Neural cell (in vitro differentiated cells): ENCODE measurements around the gene TRAPPC4. TPM values are rescaled to one million over a fixed set of nuclear protein-coding genes. Genes with fewer than 3 reads are reported as not detected.

ENCODE experiments used
- H2AFZ ChIP-seq: fragments of 200-600, 300-800 bp; sonication (generic), shearing (Covaris generic); 2 replicates; pipeline ENCODE4 v1.6.0; 2014; ENCODE audit warnings: low read depth, mild to moderate bottlenecking, antibody characterized with exemption, low read length, moderate library complexity
- H3F3A ChIP-seq: fragments of 200-600 bp; shearing (Covaris generic); 2 replicates; pipeline ENCODE4 v1.6.1; 2016; ENCODE audit warnings: mild to moderate bottlenecking, moderate library complexity, mixed read lengths, antibody characterized with exemption, low read length; ENCODE audit not compliant: insufficient read depth, poor library complexity, severe bottlenecking
- H3K27ac ChIP-seq: fragments of 200-600, 300-800 bp; sonication (generic), shearing (Covaris generic); 2 replicates; pipeline ENCODE4 v1.5.1; 2014; ENCODE audit warnings: mild to moderate bottlenecking, low read length, moderate library complexity
- H3K27me3 ChIP-seq: fragments of 300-800, 200-600 bp; sonication (generic), shearing (Covaris generic); 2 replicates; pipeline ENCODE4 v1.6.0; 2014; ENCODE audit warnings: mild to moderate bottlenecking, low read depth, low read length, moderate library complexity; ENCODE audit not compliant: insufficient read depth
- H3K36me3 ChIP-seq: fragments of 300-800, 200-600 bp; sonication (generic), shearing (Covaris generic); 2 replicates; pipeline ENCODE4 v1.5.1; 2014; ENCODE audit warnings: mild to moderate bottlenecking, antibody characterized with exemption, low read length, moderate library complexity; ENCODE audit not compliant: insufficient read depth
- H3K4me2 ChIP-seq: fragments of 300-800, 200-600 bp; sonication (generic), shearing (Covaris generic); 2 replicates; pipeline ENCODE4 v1.6.0; 2014; ENCODE audit warnings: mild to moderate bottlenecking, low read length
- H3K4me3 ChIP-seq: fragments of 300-800, 200-600 bp; sonication (generic), shearing (Covaris generic); 2 replicates; pipeline ENCODE4 v1.5.1; 2014; ENCODE audit warnings: mild to moderate bottlenecking, low read length, moderate library complexity
- H3K79me2 ChIP-seq: fragments of 200-600 bp; shearing (Covaris generic); replicated peaks from 2 replicates; pipeline ENCODE4 v1.6.0; 2014; ENCODE audit warnings: mild to moderate bottlenecking, low read length, moderate library complexity; ENCODE audit not compliant: insufficient read depth
- H3K9ac ChIP-seq: fragments of 300-800, 200-600 bp; sonication (generic), shearing (Covaris generic); 2 replicates; pipeline ENCODE4 v1.6.1; 2016; ENCODE audit warnings: mild to moderate bottlenecking, low read length, mixed read lengths
- H3K9me2 ChIP-seq: fragments of 200-600 bp; shearing (Covaris generic); 2 replicates; pipeline ENCODE4 v1.6.1; 2016; ENCODE audit warnings: mild to moderate bottlenecking, low read length, mixed read lengths; ENCODE audit not compliant: insufficient read depth
- H3K9me3 ChIP-seq: fragments of 200-600, 300-800 bp; sonication (generic), shearing (Covaris generic); 2 replicates; pipeline ENCODE4 v1.6.1; 2016; ENCODE audit warnings: mild to moderate bottlenecking, mixed run types, low read length, moderate library complexity, mixed read lengths
- H4K20me1 ChIP-seq: fragments of 200-600 bp; shearing (Covaris generic); 2 replicates; pipeline ENCODE4 v1.6.1; 2016; ENCODE audit warnings: mild to moderate bottlenecking, mixed run types; ENCODE audit not compliant: insufficient read depth
- EP300 ChIP-seq: fragments of 450-650 bp; conservative IDR thresholded peaks from 2 replicates; pipeline ENCODE4 v1.6.1; 2014; ENCODE audit warnings: antibody characterized with exemption, mild to moderate bottlenecking, moderate library complexity; ENCODE audit not compliant: poor library complexity, severe bottlenecking
- EZH2 ChIP-seq: fragments of 200-600, 300-800 bp; shearing (Covaris generic), sonication (generic); IDR thresholded peaks from 2 replicates; pipeline ENCODE4 v1.6.1; 2014; ENCODE audit warnings: antibody characterized with exemption, low read length, borderline replicate concordance, mild to moderate bottlenecking; ENCODE audit not compliant: insufficient read depth, poor library complexity, severe bottlenecking
- MXI1 ChIP-seq: fragments of 450-650 bp; conservative IDR thresholded peaks from 2 replicates; pipeline ENCODE4 v1.6.1; 2014; ENCODE audit warnings: antibody characterized with exemption, mild to moderate bottlenecking; ENCODE audit not compliant: poor library complexity, severe bottlenecking
- POLR2AphosphoS5 ChIP-seq: IDR thresholded peaks from 2 replicates; pipeline ENCODE4 v1.6.1; 2012
- RAD21 ChIP-seq: fragments of 450-650 bp; conservative IDR thresholded peaks from 2 replicates; pipeline ENCODE4 v1.6.1; 2014; ENCODE audit warnings: antibody characterized with exemption, mild to moderate bottlenecking, moderate library complexity
- REST ChIP-seq: IDR thresholded peaks from 2 replicates; pipeline ENCODE4 v1.6.1; 2012; ENCODE audit warnings: borderline replicate concordance
- SMC3 ChIP-seq: fragments of 450-650 bp; conservative IDR thresholded peaks from 2 replicates; pipeline ENCODE4 v1.6.1; 2014; ENCODE audit warnings: antibody characterized with exemption, mild to moderate bottlenecking, moderate library complexity; ENCODE audit not compliant: poor library complexity
- TAF1 ChIP-seq: IDR thresholded peaks from 2 replicates; pipeline ENCODE4 v1.6.1; 2012; ENCODE audit warnings: low read depth
- polyA plus RNA-seq: library from polyadenylated mRNA; depleted of rRNA; stranded (reverse); fragments of >200 nt; gene quantifications from 2 replicates; pipeline ENCODE4 v1.2.3, GENCODE V29; 2014
- TF ChIP-seq, protein P1 (sequence below): fragments of 450-650 bp; IDR thresholded peaks from 2 replicates; pipeline ENCODE4 v1.5.1; 2014; ENCODE audit warnings: antibody characterized with exemption, mild to moderate bottlenecking, moderate library complexity; ENCODE audit not compliant: poor library complexity, severe bottlenecking

Gene TRAPPC4
- polyA plus RNA-seq, 1 donor from 2014 or later: 276 TPM

- no peaks in the 10 kb centered on the region for H3F3A ChIP-seq
- peaks cover 49% of the 10 kb centered on the region for H3K79me2 ChIP-seq
- peaks cover 7% of the 10 kb centered on the region for H3K36me3 ChIP-seq
Measured at GRCh38 chr11:119019996-119020395, 1.4 kb downstream of the TRAPPC4 start.

GRCh38 chr11:119021631-119022030, 3.1 kb downstream of the TRAPPC4 start:
- Histone ChIP-seq H3K36me3 (no peaks in the 10 kb centered on the region), H3K9ac (no peak overlapping the region), H3K9me2 (no peaks in the 10 kb centered on the region), H4K20me1 (no peaks in the 10 kb centered on the region), H3K4me2 (no peak overlapping the region), H3K79me2 (peaks cover 36% of the 10 kb centered on the region), H3F3A (no peaks in the 10 kb centered on the region), H3K27me3 (no peaks in the 10 kb centered on the region), H3K27ac (no peak overlapping the region), H3K4me3 (no peak overlapping the region), H2AFZ (no peak overlapping the region), H3K9me3 (no peaks in the 10 kb centered on the region)
- TF ChIP-seq TAF1: no peak
- TF ChIP-seq REST: no peak
- TF ChIP-seq RAD21: no peak
- no peak for TF ChIP-seq EZH2
- no peak for TF ChIP-seq EP300
- no peak for TF ChIP-seq SMC3
- no peak for TF ChIP-seq POLR2AphosphoS5
- no peak for TF ChIP-seq MXI1

More at GRCh38 chr11:119019996-119020395, 1.4 kb downstream of the TRAPPC4 start:
- peak overlapping the region; percentile 75 for H3K4me3 ChIP-seq
- peak overlapping the region; percentile 92 for H3K4me2 ChIP-seq
- no peak overlapping the region for H2AFZ ChIP-seq
- H3K9me3 ChIP-seq: no peaks in the 10 kb centered on the region
- H4K20me1 ChIP-seq: no peaks in the 10 kb centered on the region
- no peaks in the 10 kb centered on the region for H3K27me3 ChIP-seq
- H3K9ac ChIP-seq: peak overlapping the region; percentile 2
- TF ChIP-seq SMC3: no peak
- TF ChIP-seq MXI1: no peak
- TF ChIP-seq, protein P1, sequence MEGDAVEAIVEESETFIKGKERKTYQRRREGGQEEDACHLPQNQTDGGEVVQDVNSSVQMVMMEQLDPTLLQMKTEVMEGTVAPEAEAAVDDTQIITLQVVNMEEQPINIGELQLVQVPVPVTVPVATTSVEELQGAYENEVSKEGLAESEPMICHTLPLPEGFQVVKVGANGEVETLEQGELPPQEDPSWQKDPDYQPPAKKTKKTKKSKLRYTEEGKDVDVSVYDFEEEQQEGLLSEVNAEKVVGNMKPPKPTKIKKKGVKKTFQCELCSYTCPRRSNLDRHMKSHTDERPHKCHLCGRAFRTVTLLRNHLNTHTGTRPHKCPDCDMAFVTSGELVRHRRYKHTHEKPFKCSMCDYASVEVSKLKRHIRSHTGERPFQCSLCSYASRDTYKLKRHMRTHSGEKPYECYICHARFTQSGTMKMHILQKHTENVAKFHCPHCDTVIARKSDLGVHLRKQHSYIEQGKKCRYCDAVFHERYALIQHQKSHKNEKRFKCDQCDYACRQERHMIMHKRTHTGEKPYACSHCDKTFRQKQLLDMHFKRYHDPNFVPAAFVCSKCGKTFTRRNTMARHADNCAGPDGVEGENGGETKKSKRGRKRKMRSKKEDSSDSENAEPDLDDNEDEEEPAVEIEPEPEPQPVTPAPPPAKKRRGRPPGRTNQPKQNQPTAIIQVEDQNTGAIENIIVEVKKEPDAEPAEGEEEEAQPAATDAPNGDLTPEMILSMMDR: no peak
- no peak for TF ChIP-seq RAD21
- TF ChIP-seq POLR2AphosphoS5: no peak
- TF ChIP-seq EP300: no peak
- TF ChIP-seq EZH2: no peak
- no peak for TF ChIP-seq REST
- no peak for TF ChIP-seq TAF1
- no peaks in the 10 kb centered on the region for H3K9me2 ChIP-seq
- H3K27ac ChIP-seq: no peak overlapping the region
